HG03025 (cell line): ENCODE data around the gene BAIAP2L2.

Source experiments
- ATAC-seq: cut with Tn5 transposase; IDR thresholded peaks from one replicate; pipeline ENCODE4 v1.9.1; 2021; ENCODE audit warnings: mild to moderate bottlenecking, moderate library complexity; ENCODE audit not compliant: unreplicated experiment, low FRiP score

Gene BAIAP2L2

DNA sequence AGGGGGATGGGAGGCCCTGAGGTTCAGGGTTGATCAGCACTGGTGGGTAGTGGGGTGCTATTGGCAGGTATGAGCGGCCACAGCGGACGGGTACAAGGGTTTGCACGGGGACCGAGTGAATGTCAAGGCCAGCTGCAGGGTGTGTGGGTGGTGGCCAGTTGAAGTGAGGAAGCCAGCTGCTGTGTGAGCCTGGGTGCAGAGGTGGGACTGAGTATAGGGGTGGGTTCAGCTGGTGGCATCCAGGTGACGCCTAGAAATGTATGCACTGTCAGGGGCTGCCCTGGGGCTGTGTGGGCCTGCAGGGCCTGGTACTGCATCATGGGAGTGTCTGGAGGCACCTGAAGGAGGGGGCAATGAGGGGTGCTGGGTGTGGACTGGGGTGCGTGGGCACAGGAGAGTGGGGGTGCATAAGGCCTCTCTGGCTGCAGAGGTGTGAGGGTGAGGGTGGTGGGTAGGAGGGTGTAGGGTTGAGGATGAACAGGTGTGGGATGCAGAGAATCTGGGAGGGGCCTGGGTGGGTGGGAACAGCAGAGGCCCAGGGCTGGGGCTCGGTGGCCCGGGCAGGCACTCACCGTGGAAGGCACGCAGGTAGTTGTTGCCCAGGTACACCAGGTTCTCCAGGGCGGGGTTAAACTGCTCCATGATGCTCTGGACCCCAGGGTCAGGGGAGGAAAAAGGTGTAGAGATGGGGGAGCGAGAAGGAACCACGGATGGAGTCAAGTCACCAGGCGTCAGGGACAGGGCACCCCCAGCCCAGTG lies 1.7 kb downstream of the BAIAP2L2 start:
- ATAC-seq: no peak

DNA sequence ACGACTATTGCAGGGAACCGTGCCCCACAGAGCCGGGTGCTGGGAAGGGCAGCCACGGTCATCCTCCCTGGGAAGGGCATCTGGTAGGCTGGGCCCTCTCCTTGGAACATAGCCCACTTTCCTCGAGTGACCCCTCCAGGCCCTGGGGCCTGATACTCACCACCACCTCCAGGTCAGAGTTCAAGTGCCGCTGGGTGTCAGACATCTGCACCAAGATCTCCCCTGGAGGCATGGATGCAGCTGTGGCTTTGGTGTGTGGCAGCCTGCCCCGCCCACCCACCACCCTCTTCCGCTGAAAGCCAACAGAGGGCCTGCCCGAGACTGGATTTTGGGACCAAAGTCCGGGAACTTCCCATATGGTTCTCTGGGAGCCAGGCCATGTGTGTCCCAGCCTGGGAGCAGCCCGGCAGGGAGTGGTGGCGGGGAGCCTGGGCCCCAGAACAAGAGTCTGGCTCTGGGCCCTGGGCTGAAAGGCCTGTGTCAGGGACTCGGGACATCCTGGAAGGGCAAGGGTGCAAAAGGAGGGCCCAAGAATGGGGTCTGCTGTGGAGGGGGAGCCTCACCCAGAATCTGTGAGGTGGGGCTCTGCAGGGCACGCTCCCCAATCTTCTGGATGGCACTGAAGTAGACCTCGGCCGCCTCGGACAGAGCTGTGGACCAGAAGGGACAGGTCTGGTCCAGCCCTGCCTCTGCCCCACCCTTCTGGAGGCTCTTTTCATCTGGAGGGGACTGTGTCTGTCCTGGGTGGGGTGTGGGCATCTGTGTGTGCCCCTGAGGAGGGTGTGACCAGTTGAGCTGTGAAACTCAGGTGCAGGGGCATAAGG lies 2.6 kb downstream of the BAIAP2L2 start:
- no peak for ATAC-seq

DNA sequence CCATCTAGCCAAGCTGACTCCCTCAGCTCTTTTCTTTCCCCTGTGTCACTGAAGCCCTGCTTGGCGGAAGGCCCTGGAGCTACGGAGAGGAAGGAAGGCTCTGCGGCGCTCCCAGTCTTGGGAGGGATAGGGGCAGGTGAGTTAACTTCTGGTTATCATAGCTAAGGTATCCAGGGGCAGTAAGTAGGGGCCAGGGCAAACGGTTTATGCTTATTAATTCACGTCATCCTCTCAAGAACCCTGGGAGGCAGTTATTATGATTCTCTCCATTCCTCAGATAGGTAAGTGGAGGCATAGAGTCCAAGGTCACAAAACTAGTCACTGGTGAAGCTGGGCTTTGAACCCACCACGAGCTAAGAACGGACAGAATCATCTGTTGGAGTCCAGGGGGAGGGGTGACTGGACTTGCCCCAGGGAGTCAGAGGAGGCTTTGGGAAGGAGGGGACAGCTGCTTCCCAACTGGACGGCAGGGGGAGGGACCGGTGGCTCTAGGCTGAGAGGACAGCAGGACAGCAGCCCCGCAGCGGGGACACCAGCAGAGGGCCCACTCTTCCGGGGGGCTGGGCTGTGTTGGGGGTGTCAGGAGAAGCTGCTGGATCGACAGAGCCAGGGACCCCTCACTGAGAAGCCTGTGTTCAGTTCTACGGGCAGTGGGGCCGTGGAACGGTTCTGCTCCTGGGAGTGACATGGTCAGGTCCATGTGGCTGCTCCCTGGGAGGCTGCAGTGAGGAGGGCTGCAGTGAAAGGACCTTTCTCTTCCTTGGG lies 3.5 kb downstream of the BAIAP2L2 start:
- no peak for ATAC-seq

DNA sequence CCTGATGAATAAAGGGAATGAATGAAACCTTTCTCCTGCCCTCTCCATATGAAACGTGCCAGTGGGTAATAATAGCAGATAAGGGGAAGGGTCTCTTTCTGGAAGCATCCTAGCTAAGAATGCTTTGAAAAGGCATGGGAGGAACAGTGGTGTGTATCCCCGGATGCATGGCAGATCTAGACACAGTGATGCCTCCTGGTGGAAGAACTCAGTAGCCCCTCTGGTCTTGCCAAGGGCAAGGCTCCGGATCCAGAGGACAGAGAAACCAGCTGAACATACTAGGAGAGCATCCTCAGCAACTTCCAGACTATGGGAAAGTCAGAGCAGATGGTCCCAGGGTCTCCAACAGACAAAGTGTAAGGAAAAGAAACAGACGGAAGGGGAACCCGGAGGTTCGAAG lies 6.4 kb downstream of the BAIAP2L2 start:
- no peak for ATAC-seq

DNA sequence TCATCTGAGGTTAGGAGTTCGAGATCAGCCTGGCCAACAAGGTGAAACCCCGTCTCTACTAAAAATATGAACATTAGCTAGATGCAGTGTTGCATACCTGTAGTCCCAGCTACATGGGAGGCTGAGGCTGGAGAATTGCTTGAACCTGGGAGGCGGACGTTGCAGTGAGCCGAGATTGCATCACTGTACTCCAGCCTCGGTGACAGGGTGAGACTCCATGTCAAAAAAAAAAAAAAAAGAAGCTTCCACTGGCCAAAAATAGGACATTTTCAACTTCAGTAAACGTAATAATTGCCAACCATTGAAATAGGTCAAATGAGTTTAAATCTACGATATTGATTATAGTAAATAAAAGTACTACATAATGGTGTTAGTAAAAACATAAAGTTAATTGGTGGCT lies 6.8 kb downstream of the BAIAP2L2 start:
- ATAC-seq: no peak

DNA sequence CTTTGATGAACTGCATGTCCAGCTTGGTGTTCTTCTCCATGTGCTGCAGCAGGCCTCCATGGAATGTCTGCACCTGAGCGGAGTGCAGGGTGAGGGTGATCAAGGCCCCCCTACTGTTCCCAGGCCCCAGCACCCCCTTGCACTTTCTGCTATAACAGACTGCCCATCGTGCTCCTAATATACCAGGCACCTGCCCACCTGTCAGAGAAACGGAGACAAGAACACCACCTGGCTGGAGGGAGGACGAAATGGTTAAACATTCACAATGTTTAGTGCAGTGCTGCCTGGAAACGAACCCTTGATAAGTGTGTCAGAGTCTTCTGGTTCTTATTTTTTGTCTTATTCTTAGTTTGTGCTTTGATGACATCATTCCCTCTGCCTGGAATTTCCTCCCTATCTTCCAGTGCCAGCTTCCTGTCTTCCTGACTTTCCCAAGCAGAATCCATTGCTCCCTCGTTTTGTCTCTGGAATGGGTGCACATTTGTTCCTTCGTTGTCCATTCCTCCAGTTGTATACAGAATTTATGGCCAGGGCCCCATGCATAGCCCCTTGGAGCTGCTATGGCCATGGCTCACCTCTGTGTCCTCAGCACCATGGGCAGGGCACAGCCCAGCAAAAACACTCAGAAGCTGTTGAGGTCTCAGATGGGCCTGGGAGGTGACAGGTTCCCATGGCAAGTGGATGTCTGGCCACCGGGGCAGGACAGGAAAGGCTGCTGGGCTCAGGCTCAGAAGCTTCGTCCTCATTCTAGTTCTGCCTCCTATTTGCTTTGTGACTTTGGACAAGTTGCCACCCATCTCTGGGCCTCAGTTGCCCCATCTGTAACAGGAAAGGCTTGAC lies 11.9 kb downstream of the BAIAP2L2 start:
- no peak for ATAC-seq

DNA sequence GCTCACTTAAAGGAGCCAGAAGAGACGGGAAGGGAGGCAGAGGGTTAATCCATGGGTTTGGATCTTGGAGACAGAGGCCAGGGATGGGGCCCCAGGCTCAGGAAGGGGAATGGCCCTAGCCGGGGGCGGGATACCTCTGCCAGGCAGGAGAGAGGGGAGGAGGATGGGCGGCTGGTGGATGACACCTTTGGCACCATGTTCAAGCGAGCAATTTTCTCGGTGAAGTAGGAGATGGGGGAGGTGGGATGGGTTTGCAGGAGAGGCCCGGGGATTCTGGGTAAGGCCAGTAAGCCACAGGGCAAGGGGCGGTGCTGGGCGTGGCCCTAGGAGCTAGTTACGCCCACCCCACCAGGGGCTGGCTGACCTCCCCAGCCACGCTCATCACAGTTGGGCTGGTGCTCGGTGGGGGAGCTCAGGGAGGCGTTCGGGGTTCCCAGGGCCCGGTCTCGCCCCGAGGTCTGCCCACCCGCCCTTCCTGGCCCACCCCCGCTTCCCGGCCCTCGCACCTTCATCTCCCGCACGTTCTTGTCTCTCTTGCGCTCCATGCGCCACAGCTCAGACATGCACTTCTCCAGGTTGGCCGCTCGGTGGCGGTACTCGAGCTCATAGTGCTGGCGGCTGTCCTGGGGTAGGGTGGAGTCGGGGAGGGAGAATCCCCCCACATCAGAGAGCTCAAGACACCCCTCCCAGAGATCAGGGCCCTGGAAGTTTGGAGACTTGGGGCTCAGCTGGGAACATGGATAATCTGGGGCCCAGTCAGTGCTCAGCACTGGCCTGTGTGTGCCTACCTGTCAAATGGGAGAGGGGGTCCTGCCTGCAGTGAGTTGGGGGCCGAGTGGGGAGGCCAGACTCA lies 12.7 kb downstream of the BAIAP2L2 start:
- no peak for ATAC-seq

DNA sequence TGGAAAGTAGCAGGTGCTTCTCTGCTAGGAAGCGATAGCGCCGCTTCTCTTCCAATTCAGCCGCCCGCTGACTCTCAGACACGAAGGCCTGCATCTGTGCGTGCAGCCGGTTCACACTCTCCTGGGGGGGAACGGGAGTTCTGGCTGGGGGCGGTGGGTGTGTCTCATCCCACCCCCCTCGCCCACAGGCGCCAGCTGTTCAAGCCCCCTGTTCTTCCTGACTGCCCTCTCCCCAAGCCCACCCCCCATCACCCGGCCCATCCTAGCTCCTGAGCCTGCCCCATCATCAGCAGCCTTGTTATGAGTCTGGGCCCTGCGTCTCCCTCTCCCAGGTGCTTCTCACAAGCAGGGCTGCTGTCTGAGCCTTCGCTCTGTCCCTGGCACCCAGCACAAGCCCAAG lies 13.4 kb downstream of the BAIAP2L2 start:
- no peak for ATAC-seq

DNA sequence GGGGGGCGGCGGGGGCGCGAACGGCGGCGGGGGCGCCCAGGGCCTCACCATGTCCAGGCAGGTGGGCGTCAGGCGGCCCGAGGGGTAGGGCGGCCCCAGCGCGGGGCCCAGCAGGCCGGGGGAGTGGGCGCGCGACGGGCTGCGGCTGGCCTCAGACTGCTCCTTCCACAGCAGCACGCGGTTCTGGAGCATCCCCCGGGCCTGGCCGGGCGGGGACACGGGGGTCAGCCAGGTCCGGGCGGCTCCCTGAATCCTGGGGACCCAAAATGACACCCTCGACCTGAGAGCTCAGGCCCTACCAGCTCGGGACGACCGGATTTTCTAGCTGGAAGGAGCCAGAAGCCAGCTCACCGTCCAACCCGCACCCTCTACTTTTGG lies 21.0 kb downstream of the BAIAP2L2 start:
- ATAC-seq: no peak

DNA sequence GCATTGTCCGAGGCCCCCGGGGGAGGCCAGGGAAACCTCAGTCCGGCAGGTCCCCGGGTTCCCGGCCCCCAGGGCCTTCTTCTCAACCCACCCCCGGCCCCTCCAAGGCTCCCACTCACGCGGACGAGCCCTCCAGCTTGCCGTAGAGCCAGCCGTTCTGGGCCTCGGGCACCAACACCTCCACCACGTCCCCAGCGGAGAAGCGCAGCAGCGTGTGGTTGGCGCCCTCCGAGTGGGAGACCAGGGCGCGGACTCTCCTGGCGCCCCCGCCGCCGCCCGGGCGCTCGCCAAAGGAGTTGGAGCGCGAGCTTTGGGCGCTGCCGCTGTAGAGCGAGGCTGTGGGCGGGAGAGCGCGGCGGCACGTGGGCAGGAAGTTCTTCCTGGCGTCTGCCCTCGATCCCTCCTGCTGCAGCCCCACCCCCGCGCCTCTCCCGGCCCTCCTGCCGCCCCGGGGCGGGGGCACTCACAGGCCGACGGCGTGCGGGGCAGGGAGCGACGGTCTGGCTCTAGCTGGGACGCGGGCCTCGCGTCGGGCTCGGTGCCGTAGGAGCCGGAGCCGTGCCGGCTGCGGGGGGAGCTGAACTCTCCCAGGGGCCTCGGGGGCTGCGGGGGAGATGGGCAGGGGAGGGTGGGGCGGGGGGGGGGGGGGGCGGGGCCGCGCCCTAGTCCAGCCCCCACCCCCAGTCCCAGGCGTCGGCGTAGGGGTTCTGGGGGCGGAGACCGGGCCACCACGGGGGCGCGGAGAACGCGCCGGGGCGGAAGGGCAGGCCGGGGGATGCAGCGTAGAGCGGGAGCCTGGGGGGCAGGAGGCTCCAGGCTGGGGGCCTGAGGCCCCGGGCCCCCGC lies 21.6 kb downstream of the BAIAP2L2 start:
- ATAC-seq: no peak

DNA sequence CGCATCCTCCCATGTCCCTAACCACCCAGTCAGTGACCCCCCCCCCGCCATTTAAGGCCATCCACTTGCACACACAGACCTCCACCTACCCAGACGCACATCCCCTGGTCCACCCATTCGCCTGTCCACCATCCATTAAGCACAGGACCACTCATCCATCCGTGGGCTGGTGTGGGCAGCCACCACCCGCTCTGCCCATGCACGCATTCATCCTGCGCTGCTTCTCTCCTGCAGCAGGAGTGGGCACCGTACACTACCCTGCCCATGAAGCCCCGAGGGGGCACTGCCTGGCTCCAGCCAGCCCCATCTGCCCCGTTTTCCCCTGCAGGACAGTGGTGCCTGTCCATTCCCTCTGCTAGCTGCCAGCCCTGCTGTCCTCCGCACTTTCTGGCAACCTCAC lies 22.6 kb downstream of the BAIAP2L2 start:
- ATAC-seq: no peak

DNA sequence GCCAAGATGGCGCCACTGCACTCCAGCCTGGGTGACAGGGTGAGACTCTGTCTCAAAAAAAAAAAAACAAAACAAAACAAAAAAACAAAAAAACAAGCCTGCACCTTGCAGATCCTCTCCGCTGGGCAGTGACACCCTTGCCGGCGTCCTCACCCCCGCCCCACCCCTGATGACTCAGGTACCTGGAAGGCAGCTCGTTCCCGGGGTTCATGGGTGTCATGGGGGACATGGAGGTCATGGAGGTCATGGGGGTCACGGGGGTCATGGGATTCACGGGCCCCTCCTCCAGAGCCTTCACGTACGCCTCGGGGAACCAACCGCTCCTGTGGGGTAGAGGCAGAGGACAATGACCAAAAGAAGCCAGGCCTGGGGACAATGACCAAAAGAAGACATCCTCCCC lies 23.5 kb downstream of the BAIAP2L2 start:
- ATAC-seq: no peak

DNA sequence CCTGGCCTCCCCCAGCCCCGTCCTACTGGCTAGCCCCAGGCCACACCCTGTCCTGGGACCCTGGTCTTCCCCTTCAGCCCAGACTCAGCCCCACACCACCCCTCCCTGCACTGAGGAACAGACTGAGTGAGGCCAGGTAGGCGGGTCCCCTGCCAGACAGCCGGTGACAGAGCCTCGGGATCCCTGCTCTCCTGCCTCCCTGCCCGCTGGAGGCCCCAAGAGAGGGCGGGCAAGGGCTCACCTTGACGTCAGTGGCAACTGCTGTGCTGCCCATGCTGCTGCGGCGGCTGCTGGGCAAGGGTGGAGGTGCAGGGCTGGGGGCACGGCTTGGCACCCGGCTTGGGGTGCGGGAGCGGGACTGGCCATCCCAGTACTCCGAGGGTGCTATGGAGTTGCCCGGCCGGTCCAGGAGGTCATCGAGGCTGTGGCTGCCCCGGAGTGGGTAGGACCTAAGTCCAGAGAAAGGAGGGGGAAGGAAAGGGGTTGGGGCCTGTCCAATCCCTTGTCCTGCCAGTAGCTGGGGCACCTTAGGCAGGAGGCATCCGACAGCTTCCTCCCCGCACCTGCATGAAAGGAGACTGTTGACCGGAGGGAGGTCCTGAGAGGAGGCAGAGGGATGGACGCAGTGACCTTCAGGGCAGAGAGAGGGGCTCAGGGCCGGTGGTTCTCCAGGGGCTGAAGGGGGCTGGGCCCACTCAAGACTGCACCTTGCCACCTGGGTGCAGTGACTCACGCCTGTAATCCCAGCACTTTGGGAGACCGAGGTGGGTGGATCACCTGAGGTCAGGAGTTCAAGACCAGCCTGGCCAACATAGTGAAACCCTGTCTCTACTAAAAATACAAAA lies 24.3 kb downstream of the BAIAP2L2 start:
- ATAC-seq: no peak

DNA sequence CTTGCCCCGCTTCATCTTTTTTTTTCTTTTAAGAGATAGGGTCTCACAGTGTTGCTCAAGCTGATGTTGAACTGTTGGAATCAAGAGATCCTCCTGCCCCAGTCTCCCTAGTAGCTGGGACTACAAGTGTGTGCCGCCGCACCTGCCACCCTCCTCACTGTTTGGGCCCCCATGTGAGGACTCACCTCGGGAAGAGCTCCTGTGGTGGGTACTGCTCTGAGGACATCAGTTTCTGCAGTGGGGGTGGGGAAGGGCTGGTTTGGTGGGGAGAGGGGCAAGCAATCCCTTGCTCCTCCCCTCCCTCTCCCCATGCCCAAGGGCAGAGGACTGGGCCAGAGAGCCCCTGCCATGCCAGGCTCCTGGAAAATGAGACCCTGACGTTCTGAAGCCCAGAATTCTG lies 25.0 kb downstream of the BAIAP2L2 start:
- ATAC-seq: no peak

DNA sequence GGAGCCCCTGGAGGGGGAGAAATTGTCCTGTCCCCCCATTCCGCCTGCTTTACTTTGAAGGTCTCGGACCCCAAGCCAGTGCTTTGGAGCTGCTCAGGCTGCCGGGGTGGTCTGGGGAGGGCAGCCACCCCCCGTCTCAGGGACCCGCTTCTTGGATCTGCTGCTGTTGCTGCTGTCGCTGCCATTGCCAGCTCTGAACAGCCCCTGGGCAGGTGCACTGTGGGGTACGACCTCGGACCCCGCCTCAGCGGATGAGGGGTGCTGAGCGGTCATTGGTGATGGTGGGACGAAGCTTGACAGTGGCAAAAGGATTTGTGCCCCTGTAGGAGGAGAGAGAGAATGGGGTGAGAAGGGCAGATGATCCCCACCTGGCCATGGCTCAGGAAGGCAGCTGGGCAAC lies 25.4 kb downstream of the BAIAP2L2 start:
- ATAC-seq: no peak

DNA sequence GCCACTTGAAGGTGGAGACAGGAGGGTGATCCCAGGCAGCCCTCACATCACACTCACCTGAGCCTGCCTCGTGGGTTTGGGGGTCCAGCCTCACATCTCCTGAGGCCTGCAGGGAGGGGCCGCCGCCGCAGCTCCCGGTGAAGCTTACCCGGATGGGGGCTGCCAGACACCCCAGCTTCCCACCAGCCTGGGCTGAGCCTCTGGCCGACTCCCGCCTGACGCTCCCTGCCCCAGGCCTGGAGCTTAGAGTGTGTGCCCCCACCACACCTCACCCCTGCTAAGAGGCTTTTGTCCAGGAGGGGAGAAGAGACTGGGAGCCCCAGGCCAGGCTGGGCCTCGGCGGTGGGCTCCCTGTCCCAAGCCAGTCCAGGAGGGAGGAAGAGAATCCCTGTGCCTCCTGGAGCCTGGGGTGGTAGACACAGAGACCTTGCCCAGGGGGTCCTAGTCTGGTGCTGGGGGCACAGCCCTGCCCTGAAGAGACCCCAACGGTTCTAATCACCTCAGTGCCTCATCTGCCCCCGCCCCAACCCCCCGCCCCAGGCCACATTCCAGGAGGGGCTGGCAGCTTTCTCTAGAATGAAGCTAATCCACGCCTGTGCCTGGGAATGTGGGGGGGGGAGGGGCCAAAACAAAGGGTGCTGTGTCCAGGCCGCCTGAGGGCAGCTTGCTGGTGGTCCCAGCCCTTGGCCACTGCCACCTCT lies 26.4 kb downstream of the BAIAP2L2 start, which contains the start of gene SLC16A8:
TSS of gene SLC16A8 (minus strand) at position 254 of the 701 bp plus-strand sequence. CDS start 1,311 bp downstream, outside the sequence.
- ATAC-seq: no peak
